Suppressor macrophage treated with lipopolysaccharide for 1 hour (primary cell): Measurements from ENCODE around the gene EFNA1.

Source experiments
- DNase-seq, 3 donors: peaks; one replicate each; pipeline ENCODE4 v3.0.0-alpha.2; 2020 to 2022

Gene EFNA1

DNA sequence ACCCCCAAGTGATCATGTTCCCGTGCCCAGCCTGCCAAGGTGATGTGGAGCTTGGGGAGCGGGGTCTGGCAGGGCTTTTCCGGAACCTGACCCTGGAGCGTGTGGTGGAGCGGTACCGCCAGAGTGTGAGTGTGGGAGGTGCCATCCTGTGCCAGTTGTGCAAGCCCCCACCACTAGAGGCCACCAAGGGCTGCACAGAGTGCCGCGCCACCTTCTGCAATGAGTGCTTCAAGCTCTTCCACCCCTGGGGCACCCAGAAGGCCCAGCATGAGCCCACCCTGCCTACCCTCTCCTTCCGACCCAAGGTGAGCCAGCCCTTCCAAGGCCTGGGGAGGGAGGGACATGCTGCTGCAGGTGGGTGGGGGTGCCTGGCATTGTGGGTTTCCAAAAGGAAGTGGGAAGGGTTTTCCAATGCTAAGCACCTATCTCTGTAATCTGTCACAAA lies 48.3 kb downstream of the EFNA1 start:
- DNase-seq: peak in 1 of 3 donors; percentile 39

DNA sequence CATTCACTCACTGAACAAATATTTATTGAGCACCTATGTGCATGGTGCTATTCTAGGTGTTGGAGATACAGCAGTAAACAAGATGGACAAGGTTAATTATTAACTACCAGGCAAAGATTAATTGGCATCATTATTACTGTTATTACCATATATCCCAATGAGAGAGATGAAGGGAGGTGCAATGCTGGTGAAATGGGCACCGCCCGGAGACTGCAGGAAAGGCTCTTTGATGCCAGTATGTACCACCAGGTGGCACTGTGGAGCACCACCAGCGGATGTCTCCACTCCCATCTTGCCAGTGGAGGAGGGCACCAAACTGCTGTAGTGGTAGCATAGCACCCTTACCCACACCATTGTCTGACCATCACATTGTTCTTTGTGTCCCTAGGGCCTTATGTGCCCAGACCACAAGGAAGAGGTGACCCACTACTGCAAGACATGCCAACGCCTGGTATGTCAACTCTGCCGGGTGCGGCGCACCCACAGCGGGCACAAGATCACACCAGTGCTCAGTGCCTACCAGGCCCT lies 48.9 kb downstream of the EFNA1 start:
- DNase-seq: peak; percentile 88 to 91 (median 89)

DNA sequence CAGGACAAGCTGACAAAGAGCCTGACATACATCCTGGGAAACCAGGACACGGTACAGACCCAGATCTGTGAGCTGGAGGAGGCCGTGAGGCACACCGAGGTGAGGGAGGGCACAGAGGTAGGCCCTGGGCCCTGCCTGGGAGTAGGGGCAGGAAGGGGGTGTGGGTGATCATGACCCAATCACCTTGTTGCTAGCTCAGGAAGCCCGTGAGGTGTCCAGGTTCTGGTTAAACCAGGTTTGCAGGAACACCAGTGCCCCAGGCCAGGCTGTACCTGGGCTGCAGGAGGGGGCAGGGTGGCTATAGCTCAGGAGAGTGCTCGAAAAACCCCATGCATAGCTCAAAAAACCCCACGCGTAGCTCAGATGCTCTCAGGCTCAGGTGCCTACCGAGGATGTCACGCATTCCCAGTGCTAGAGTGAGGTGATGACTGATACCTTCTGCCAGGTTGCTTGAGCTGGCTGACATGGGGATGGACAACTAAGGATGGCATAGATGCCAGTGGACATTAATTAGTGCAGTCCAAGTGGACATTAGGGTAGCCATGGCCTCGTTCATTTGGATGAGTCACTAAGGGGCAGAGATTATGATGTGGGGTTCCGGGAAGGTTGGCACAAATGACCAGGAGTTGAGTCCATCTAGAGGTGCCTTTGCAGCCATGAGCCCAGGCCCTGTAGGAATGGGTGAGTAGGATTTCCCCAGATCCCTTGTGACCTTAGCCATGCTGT lies 49.7 kb downstream of the EFNA1 start:
- peak in 1 of 3 donors; percentile 16 for DNase-seq

DNA sequence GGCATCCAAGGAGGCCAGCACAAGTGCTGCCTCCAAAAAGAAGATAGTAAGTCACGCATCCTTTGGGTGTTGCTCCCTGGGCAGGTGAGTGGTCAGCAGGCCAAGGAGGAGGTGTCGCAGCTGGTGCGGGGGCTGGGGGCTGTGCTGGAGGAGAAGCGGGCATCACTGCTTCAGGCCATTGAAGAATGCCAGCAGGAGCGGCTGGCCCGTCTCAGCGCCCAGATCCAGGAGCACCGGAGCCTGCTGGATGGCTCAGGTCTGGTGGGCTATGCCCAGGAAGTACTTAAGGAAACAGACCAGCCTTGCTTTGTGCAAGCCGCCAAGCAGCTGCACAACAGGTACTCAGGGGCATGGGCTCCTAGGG lies 50.2 kb downstream of the EFNA1 start:
- DNase-seq: no peak

DNA sequence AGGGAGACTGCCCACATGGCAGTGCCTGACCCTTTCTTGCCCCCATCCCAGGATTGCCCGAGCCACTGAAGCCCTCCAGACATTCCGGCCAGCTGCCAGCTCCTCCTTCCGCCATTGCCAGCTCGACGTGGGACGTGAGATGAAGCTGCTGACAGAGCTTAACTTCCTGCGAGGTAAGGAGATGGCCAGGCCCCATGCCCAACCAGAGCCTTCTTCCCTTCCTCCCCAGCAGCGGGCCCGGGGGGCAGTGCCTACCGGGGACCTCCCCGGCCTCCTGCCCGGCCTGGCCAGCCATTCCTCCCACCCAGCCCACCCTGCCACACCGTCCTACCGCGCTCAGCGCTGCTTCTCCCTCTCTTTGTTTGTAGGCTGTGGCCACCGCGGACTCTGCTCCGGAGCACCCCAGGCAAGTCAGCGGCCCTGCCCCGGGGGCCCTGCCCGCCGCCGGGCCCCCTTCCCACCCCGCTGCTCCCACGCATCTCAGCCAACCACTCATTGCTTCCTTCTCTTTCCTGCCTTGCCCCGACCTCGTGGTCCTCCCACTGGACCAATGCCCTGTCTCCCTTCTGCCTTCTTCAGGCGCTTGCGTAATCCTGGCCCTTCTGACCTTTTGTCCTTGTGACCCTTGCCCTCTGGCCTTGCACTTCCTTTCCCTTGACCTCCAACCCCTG lies 50.9 kb downstream of the EFNA1 start:
- DNase-seq: peak; percentile 59 to 69 (median 62)

DNA sequence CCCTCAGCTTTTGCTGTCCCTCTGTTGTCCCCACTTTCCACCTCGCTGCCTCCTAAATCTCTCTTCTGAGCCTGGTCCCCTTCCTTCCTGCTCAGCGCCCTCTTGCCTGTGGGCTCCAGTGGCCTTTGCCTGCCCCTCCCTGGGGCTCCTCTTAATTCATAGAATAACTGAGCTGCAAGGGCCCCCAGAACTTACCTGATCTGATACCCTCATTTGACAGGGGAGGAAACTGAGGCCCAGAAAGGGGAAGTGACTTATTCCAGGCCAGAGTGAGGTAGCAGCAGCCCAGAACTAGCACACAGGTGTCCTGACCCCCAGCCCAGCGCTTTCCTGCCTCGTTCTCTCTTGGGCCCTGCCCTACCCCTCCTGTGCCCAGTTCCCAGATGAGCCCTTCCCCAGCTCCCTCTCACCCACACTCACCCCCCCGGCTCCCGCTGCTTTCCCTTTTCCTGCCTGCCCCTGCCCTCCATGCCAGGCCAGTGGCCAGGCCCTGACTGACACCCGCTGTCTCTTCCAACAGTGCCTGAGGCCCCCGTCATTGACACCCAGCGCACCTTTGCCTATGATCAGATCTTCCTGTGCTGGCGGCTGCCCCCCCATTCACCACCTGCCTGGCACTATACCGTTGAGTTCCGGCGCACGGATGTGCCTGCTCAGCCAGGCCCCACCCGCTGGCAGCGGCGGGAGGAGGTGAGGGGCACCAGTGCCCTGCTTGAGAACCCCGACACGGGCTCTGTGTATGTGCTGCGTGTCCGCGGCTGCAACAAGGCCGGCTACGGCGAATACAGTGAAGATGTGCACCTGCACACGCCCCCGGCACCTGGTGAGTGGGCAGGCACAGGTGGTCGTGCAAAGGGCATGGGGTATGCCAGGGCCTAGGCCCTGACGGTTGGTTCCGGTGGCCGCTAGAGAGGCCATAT lies 51.7 kb downstream of the EFNA1 start:
- DNase-seq: peak in 1 of 3 donors; percentile 10

DNA sequence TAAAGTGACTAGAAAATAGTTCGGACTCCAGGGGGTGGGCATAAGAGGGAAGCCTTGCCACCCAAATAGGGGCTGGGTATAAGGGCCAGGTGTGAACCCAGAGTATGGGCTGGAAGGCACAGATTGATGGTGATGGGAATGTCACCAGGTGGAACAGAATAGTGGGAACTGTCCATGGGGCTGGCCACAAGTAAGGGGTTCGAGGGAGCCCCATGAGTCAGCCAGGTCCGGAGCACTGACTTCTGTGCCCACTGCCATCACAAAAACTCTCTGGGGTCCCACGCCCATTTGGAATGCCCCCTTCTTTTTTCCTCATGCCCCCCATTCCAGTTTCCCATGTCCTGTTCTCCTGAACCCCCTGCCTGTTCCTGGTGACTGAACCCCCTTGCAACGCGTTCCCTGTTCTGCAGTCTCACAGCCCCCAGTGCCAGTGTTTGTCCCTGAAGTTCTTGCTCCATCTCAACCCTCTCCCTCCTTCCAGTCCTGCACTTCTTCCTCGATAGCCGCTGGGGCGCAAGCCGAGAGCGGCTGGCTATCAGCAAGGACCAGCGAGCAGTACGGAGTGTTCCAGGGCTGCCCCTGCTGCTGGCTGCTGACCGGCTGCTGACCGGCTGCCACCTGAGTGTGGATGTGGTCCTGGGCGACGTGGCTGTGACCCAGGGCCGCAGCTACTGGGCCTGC lies 53.8 kb downstream of the EFNA1 start:
- DNase-seq: peak in 1 of 3 donors; percentile 14

DNA sequence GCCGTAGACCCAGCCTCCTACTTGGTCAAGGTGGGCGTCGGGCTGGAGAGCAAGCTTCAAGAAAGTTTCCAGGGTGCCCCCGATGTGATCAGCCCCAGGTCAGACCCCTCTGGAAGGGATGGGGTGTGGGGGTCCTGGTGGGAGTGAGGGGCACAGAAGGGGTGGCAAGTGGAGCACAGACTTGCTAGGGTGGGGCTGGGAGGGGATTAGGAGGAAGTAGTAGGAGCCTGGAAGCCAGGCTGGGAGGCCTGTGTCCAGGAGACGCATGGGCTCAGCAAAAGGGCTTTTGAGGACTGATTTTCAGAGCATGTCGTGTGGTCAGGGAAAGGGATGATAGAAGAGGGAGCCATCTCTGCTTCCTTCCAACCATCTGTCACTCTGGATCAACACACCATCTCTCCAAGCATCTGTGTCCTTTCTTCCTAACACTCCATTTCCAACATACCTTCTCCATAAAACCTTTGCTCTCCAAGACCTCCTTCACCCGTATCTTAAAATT lies 54.4 kb downstream of the EFNA1 start:
- DNase-seq: peak in 1 of 3 donors; percentile 8

DNA sequence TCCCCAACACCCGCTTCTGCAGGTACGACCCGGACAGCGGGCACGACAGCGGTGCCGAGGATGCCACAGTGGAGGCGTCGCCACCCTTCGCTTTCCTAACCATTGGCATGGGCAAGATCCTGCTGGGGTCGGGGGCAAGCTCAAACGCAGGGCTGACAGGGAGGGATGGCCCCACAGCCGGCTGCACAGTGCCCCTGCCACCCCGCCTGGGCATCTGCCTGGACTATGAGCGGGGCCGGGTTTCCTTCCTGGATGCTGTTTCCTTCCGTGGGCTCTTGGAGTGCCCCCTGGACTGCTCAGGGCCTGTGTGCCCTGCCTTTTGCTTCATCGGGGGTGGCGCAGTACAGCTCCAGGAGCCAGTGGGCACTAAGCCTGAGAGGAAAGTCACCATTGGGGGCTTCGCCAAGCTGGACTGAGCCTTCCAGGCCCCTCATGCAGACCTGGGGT lies 56.1 kb downstream of the EFNA1 start:
- peak in 1 of 3 donors; percentile 6 for DNase-seq

DNA sequence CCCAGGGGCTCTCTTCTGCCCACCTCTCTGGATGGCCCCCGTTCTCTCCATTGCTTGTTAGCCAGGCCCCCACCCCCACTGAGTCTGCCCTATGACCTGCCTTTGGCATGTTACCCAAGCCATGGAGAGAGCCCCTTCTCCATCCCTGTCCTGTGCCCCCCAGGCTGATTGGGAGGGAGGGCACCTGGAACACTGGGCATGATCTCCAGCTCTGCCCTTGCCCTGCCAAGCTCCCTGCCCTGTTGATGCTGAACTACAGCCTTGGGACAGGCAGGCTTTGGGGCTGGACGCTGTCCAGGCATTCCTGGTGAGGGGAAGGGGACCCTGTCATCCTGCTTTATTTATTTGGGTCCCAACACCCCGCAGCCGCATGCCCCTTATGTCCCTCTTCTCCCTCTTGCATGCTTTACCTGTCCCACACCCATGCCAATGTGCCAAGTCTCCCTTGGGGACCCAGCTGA lies 56.7 kb downstream of the EFNA1 start:
- DNase-seq: peak in 1 of 3 donors; percentile 16
